K562 (cell line): ENCODE data around the gene SMIM3. TPM values are rescaled to one million over a fixed set of nuclear protein-coding genes. Genes with fewer than 3 reads are reported as not detected.

Experiments used
- ATAC-seq: fragments of 200-7000 bp; cut with Tn5 transposase; 3 replicates; pipeline ENCODE4 v1.9.1; 2020; ENCODE audit warnings: moderate library complexity
- BruUV-seq: library from RNA; stranded (reverse); fragments of 400-500 nt; replicated peaks from 2 replicates; lab custom pipeline; 2021; lab: Mats Ljungman, UMichigan
- CTCF ChIA-PET: fragments of 300-600 bp; formaldehyde crosslinking; extraction: SDS; loops from one replicate; lab custom pipeline; 2021; ENCODE audit warnings: low intra/inter-chr PET ratio; lab: Yijun Ruan, JAX
- POLR2A ChIA-PET: fragments of 300-600, 350-650 bp; sonication (Branson Sonifier 250); formaldehyde crosslinking; extraction: SDS; loops from one replicate; lab custom pipeline; 2021; ENCODE audit warnings: antibody characterized with exemption, inconsistent platforms; lab: Yijun Ruan, JAX
- DNase-seq, 4 experiments: peaks; one replicate each; pipeline versions ENCODE4 v3.0.0 to v3.0.0-alpha.2; 2011 to 2018; ENCODE audit warnings: low spot score in 3 of 4, mixed read lengths in 3 of 4; ENCODE audit errors: extremely low read depth in 1 of 4
- FAIRE-seq: peaks from 2 replicates; lab custom pipeline; 2011; peaks lifted over from hg19 to GRCh38; lab: Jason Lieb, UNC
- H2AFZ ChIP-seq: 2 replicates; pipeline ENCODE4 v1.6.0; 2011; ENCODE audit warnings: low read depth, low read length, control low read depth, inconsistent platforms
- H3K27ac ChIP-seq: fragments of 200-600 bp; 3 replicates; pipeline ENCODE4 v1.8.0; 2011; ENCODE audit warnings: low read depth, mild to moderate bottlenecking, control low read depth, inconsistent platforms, low read length, moderate library complexity, mixed read lengths; ENCODE audit errors: extremely low read depth
- H3K27me3 ChIP-seq, 2 experiments: fragments of 300-600 bp in 1 of 2; 2 replicates in 1 of 2; 3 replicates in 1 of 2; pipeline versions ENCODE4 v1.6.0 to v1.8.0; 2011; ENCODE audit warnings: inconsistent platforms in 2 of 2, low read length in 2 of 2, mild to moderate bottlenecking in 1 of 2, mixed read lengths in 1 of 2, moderate library complexity in 1 of 2; ENCODE audit not compliant: control insufficient read depth in 2 of 2, insufficient read depth in 2 of 2
- H3K36me3 ChIP-seq: fragments of 300-600 bp; 3 replicates; pipeline ENCODE4 v1.8.0; 2011; ENCODE audit warnings: mild to moderate bottlenecking, low read length, inconsistent platforms; ENCODE audit not compliant: control insufficient read depth, insufficient read depth
- H3K4me1 ChIP-seq, 2 experiments: fragments of 200-600 bp in 1 of 2; replicated peaks in 1 of 2; 2 replicates in 1 of 2; 3 replicates in 1 of 2; pipeline versions ENCODE4 v1.5.1 to v1.8.0; 2011; ENCODE audit warnings: inconsistent platforms in 2 of 2, low read length in 2 of 2, mild to moderate bottlenecking in 1 of 2, mixed read lengths in 1 of 2, moderate library complexity in 1 of 2; ENCODE audit not compliant: control insufficient read depth in 2 of 2, insufficient read depth in 2 of 2
- H3K4me2 ChIP-seq: 2 replicates; pipeline ENCODE4 v1.6.1; 2011; ENCODE audit warnings: low read length, control low read depth, inconsistent platforms, mixed read lengths; ENCODE audit not compliant: insufficient read depth
- H3K4me3 ChIP-seq: fragments of 200-600 bp; sonication (generic), shearing (Covaris generic); 2 replicates; pipeline ENCODE4 v1.5.1; 2016; ENCODE audit warnings: control low read depth, inconsistent platforms
- H3K79me2 ChIP-seq: fragments of 200-600 bp; 3 replicates; pipeline ENCODE4 v1.8.0; 2011; ENCODE audit warnings: low read length, inconsistent platforms; ENCODE audit not compliant: control insufficient read depth, insufficient read depth
- H3K9ac ChIP-seq, 2 experiments: 2 replicates each; pipeline versions ENCODE4 v1.6.0 to v1.6.1; 2011; ENCODE audit warnings: low read depth in 2 of 2, low read length in 2 of 2, control low read depth in 1 of 2, inconsistent platforms in 1 of 2, mild to moderate bottlenecking in 1 of 2, mixed read lengths in 1 of 2; ENCODE audit not compliant: insufficient read depth in 1 of 2
- H3K9me1 ChIP-seq: one replicate; pipeline ENCODE4 v1.6.0; 2011; ENCODE audit warnings: inconsistent platforms, mild to moderate bottlenecking, low read length, moderate library complexity; ENCODE audit not compliant: control insufficient read depth, insufficient read depth
- H3K9me3 ChIP-seq: replicated peaks from 2 replicates; pipeline ENCODE4 v1.5.1; 2011; ENCODE audit warnings: low read depth, low read length, inconsistent platforms; ENCODE audit not compliant: control insufficient read depth, insufficient read depth
- H4K20me1 ChIP-seq: replicated peaks from 2 replicates; pipeline ENCODE4 v1.6.1; 2011; ENCODE audit warnings: low read length, inconsistent platforms, mixed read lengths; ENCODE audit not compliant: control insufficient read depth, insufficient read depth
- BHLHE40 ChIP-seq: IDR thresholded peaks from 2 replicates; pipeline ENCODE4 v1.6.1; 2011; ENCODE audit warnings: low read length, improper control_type of control experiment
- BRF2 ChIP-seq: IDR thresholded peaks from 3 replicates; pipeline ENCODE4 v1.6.1; 2011; ENCODE audit warnings: borderline replicate concordance, mild to moderate bottlenecking; ENCODE audit not compliant: insufficient read length, insufficient read depth
- CHD4 ChIP-seq: fragments of 200-600 bp; sonication (generic); IDR thresholded peaks from 3 replicates; pipeline ENCODE4 v1.6.1; 2012; ENCODE audit warnings: low read depth, mild to moderate bottlenecking, mixed read lengths, low read length, inconsistent platforms; ENCODE audit not compliant: insufficient read depth, insufficient replicate concordance, poor library complexity, severe bottlenecking
- IFI16 ChIP-seq: fragments of 250-450 bp; sonication (Bioruptor Pico); IDR thresholded peaks from 2 replicates; pipeline ENCODE4 v2.1.2; 2022; ENCODE audit warnings: mild to moderate bottlenecking, inconsistent platforms
- MAFG ChIP-seq: fragments of 450-650 bp; conservative IDR thresholded peaks from 2 replicates; pipeline ENCODE4 v1.6.1; 2016; ENCODE audit warnings: missing genetic modification characterization, missing compliant biosample characterization
- MEIS2 ChIP-seq: fragments of 450-650 bp; IDR thresholded peaks from 2 replicates; pipeline ENCODE4 v1.6.1; 2014; ENCODE audit warnings: mild to moderate bottlenecking; ENCODE audit not compliant: partially characterized antibody
- TCF7L2 ChIP-seq: fragments of 150-350 bp; IDR thresholded peaks from 2 replicates; pipeline ENCODE4 v1.6.1; 2016; ENCODE audit warnings: low read depth, mild to moderate bottlenecking, low read length, moderate library complexity
- ZNF644 ChIP-seq: fragments of 200-800 bp; sonication (Bioruptor generic); IDR thresholded peaks from 2 replicates; pipeline ENCODE4 v1.6.1; 2016; ENCODE audit warnings: low read depth, missing genetic modification characterization, missing compliant biosample characterization
- WGBS: fragments of 100-300 bp; shearing (Covaris generic); methylation state at CpG from one replicate; pipeline ENCODE4 v1.1.6; 2016; ENCODE audit warnings: low coverage, mixed read lengths; ENCODE audit not compliant: insufficient coverage; ENCODE audit errors: missing lambda C conversion rate; 5-methylcytosine and 5-hydroxymethylcytosine counted together
- in situ Hi-C: fragments of 300-500 bp; cut with MboI; formaldehyde crosslinking; loops from 4 replicates; pipeline ENCODE4 v1.15.0; 2018; ENCODE audit warnings: inconsistent platforms, mixed read lengths
- intact Hi-C: fragments of 100-400 bp; cut with micrococcal nuclease; formaldehyde crosslinking; loops from 2 replicates; pipeline ENCODE4 v1.14.2; 2022
- polyA plus RNA-seq, 8 experiments: library from polyadenylated mRNA; depleted of rRNA in 4 of 8; stranded (reverse) in 5 of 8; unstranded in 3 of 8; fragments of >200 nt; fragmentation: Nextera tagmentation in 2 of 8; fragmentation: Illumina TruSeq in 1 of 8; extraction: Ambion mirVana in 2 of 8; extraction: Trizol in 1 of 8; gene quantifications; 2 replicates each; pipeline versions ENCODE4 v1.2.1 to v1.2.3, GENCODE V29; 2011 to 2014; ENCODE audit warnings: inconsistent platforms in 1 of 8, missing spikeins in 1 of 8
- total RNA-seq, 7 experiments: library from RNA; depleted of rRNA in 6 of 7; stranded (reverse); fragments of >200 nt in 6 of 7; fragmentation: Illumina TruSeq in 2 of 7; extraction: Trizol in 2 of 7; gene quantifications; 2 replicates each; pipeline versions ENCODE4 v1.2.1 to v1.2.3, GENCODE V29; 2011 to 2021; ENCODE audit warnings: low replicate concordance in 1 of 7

The SMIM3 gene
- total and polyA plus RNA-seq, 9 of the 15 experiments (the other 6 are each of a cell fraction or from before 2014, with no cell fraction given): 4.1 to 27.7 (median 13.6) TPM

DNA sequence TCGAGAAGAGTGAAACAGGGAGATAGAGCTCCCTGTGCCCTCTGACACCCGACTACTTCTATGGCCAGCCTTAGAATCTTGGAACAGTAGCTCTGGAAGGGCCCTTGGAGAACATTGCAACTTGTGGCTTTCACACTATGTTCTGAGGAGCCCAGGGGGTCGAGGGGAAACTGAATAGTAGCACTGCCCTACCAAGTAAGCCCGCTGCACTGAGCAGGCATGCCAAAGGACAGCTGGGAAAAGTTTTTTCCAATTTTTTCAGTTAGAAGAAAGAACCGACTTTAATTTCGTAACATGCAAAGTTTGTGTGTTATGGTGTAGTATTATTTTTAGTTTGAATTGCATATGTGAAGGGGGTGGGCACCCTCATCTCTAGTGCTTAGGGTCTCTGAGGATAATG, 10.9 kb downstream of the SMIM3 start:
- intact Hi-C loops: no loop called here
- Histone ChIP-seq H3K4me3 (no peak overlapping the region), H3K27me3 (no peaks in the 10 kb centered on the region), H3K79me2 (no peaks in the 10 kb centered on the region), H3K9ac (no peak overlapping the region), H3K9me1 (no peaks in the 10 kb centered on the region), H2AFZ (no peak overlapping the region), H3K27ac (no peak overlapping the region; the same call in 2 of the 3 replicates), H3K9me3 (no peaks in the 10 kb centered on the region), H3K4me1 (peaks cover 0 to 3% of the 10 kb centered on the region in 2 experiments; a peak in 2 of 5 replicates), H4K20me1 (no peaks in the 10 kb centered on the region), H3K4me2 (no peak overlapping the region), H3K36me3 (no peaks in the 10 kb centered on the region)
- WGBS: 49% methylated on average over 6 of the region's 6 CpGs
- ATAC-seq: no peak
- ChIA-PET CTCF (no interaction called here), POLR2A (interaction anchor here (0.5 to 1.6 kb wide), 6 partner anchors 8 to 448 kb away, joined by 3 to 6 read pairs (median 4); partner anchors contain the start of gene SMIM3)
- no peak for DNase-seq
- TF ChIP-seq CHD4: no peak
- no peak for TF ChIP-seq ZNF644
- no peak for TF ChIP-seq MEIS2
- TF ChIP-seq BHLHE40: no peak
- TF ChIP-seq BRF2: no peak
- no peak for TF ChIP-seq IFI16
- no peak for TF ChIP-seq TCF7L2
- no peak for TF ChIP-seq MAFG (tag)
- BruUV-seq: no TSS peak
- no peak for FAIRE-seq
- in situ Hi-C loops: no loop called here
